Choroid plexus epithelial cell (primary cell): Measurements from ENCODE around the gene DBT.
A peak's percentile ranks its signal among the peaks of the same experiment; 100 is the strongest.

Source experiments
- DNase-seq: peaks from one replicate; pipeline ENCODE4 v3.0.0-alpha.2; 2010; ENCODE audit warnings: low read depth
- H3K4me3 ChIP-seq: 2 replicates; pipeline ENCODE4 v1.5.1; 2011; ENCODE audit warnings: low read depth, mild to moderate bottlenecking, control low read depth, low read length, moderate library complexity
- CTCF ChIP-seq: conservative IDR thresholded peaks from 2 replicates; pipeline ENCODE4 v1.5.1; 2011; ENCODE audit warnings: low read depth, mild to moderate bottlenecking, control low read depth, inconsistent platforms, low read length, moderate library complexity

The DBT gene

GRCh38 chr1:100250807-100251206 is 1.2 kb upstream of the DBT start:
- DNase-seq, result no peak
- no peak for TF ChIP-seq CTCF

GRCh38 chr1:100250264-100250663 is 630 bp upstream of the DBT start:
- DNase-seq, result peak; percentile 29
- H3K4me3 ChIP-seq, result peak overlapping the region; percentile 99
- TF ChIP-seq CTCF, result no peak

More at GRCh38 chr1:100250807-100251206, 1.2 kb upstream of the DBT start:
- no peak overlapping the region for H3K4me3 ChIP-seq

- TF ChIP-seq CTCF, result no peak
- DNase-seq, result peak; percentile 5
- H3K4me3 ChIP-seq, result peak overlapping the region; percentile 99
These were observed 488 bp downstream of the DBT start for GRCh38 chr1:100249155-100249536.

GRCh38 chr1:100246738-100247137 is 2.9 kb downstream of the DBT start:
- H3K4me3 ChIP-seq, result no peak overlapping the region
- no peak for TF ChIP-seq CTCF
- DNase-seq, result no peak

GRCh38 chr1:100240631-100241030 is 9.0 kb downstream of the DBT start:
- no peak for DNase-seq
- H3K4me3 ChIP-seq, result no peak overlapping the region
- TF ChIP-seq CTCF, result no peak

- DNase-seq, result no peak
- H3K4me3 ChIP-seq, result no peak overlapping the region
- no peak for TF ChIP-seq CTCF
These were observed 9.7 kb downstream of the DBT start for GRCh38 chr1:100239961-100240360.

- DNase-seq, result no peak
- no peak overlapping the region for H3K4me3 ChIP-seq
- TF ChIP-seq CTCF, result no peak
These were observed 12.5 kb downstream of the DBT start for GRCh38 chr1:100237091-100237490.
